NCI-H82 treated with DMSO at 0.1 percent for 48 hours (cell line): ENCODE results near the gene RGS7.
"Not testable (repeated sequence)": the region's sequence is repeated elsewhere in the genome, so short reads cannot be mapped to it uniquely, and the experiment has no call there.

Source experiments
- DNase-seq: peaks from one replicate; lab custom pipeline; 2025; ENCODE audit not compliant: unreplicated experiment; lab: John Stamatoyannopoulos, UW

Gene RGS7

DNA sequence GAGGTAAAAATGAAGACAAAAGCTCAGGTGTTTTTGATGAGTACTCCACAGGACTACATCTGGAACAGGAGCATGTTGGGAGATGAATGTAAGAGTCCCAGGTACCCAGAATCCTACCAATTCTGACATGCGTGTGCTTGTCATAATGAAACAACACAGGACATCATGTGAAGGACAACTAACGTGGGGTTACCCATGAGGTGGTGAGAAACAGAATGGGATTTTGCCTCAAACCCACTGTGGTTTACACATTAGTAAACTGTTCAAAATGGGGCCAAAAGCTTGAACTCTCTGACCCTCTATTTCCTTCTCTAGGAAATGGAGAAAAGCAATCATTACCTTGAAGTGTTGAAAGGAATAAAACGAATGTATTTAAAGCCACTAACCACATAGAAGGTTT is 266.2 kb downstream of the RGS7 start:
- no peak for DNase-seq

DNA sequence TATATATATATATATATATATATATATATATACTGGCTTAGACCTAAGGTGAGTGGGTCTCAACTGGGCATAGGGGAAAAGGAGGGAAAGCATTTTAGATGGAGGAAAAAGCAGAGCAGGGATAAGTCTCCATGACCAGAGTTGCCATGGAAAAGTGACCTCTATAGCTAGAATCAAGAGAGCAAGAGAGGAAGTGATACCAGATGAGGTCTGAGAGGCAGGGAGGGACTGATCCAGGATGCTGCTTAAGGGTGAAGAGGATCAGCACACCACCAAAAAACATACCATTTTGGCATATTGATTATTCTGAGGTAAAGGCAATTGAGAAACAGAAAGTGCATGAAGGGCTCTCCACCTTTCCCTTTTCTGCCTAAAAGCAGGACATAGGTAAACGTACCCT is 267.9 kb downstream of the RGS7 start:
- DNase-seq, result not testable (repeated sequence)

DNA sequence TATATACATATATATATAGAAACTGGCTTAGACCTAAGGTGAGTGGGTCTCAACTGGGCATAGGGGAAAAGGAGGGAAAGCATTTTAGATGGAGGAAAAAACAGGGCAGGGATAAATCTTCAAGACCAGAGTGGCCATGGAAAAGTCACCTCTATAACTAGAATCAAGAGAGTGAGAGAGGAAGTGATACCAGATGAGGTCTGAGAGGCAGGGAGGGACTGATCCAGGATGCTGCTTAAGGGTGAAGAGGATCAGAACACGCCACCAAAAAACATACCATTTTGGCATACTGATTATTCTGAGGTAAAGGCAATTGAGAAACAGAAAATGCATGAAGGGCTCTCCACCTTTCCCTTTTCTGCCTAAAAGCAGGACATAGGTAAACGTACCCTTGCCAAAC is 268.9 kb downstream of the RGS7 start:
- DNase-seq, result not testable (repeated sequence)

GRCh38 chr1:241086686-241087085 is 270.3 kb downstream of the RGS7 start:
- no peak for DNase-seq

DNA sequence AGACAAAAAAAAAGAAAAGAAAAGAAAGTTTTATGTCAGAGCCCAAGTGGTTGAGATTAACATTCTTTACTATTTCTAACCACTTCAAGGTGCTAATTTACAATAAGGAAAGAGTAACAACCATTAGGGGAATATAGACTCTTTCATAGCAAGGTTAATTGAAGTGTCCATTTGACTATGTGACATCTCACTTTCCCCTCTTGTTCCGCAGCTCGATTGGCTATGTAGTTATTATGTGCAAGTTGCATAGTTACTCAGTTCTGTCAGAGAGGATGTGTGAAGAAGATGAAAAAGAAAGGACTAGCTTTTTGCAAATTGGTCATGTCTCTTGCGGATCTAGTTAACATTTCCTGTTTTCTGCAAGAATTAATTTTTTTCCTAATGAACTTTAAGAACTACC is 273.7 kb downstream of the RGS7 start:
- DNase-seq, result no peak

GRCh38 chr1:241081473-241081872 is 275.5 kb downstream of the RGS7 start:
- no peak for DNase-seq

DNA sequence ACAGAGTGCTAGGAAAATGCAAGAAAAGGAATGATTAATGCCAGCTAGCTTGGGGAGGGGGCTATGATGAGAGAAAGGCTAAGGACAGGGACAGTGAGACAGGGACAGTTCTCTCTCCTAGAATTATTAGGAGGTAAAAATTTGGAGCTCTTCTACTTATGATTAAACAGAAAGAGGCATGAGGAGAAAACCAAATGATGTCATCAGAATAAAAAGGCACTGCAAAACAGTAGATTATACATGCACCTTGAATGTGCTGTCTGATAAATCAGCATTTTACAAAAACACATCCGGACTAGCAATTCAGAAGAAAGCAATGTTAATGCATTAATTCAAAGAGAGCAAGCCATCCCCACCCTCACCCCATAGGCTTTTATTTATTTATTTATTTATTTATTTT is 277.5 kb downstream of the RGS7 start:
- DNase-seq, result no peak

DNA sequence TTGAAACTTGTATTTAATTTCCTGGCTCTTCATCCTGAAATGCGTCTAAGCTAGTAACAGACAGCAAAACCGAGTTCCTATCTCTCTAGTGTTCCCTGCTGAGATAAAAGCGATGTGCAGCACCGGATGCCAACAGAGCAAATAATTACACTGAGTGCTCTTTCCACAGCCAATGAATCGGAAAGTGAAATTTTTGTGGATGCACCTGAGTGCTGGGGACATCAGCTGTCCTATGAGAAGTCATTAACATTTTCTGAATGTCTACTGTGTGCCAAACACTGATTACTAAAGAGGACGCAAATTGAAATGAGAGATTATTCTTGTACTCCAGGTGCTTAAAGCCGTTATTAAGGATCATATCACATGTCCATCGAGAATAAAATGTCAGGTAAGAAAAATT is 278.0 kb downstream of the RGS7 start:
- DNase-seq, result no peak

DNA sequence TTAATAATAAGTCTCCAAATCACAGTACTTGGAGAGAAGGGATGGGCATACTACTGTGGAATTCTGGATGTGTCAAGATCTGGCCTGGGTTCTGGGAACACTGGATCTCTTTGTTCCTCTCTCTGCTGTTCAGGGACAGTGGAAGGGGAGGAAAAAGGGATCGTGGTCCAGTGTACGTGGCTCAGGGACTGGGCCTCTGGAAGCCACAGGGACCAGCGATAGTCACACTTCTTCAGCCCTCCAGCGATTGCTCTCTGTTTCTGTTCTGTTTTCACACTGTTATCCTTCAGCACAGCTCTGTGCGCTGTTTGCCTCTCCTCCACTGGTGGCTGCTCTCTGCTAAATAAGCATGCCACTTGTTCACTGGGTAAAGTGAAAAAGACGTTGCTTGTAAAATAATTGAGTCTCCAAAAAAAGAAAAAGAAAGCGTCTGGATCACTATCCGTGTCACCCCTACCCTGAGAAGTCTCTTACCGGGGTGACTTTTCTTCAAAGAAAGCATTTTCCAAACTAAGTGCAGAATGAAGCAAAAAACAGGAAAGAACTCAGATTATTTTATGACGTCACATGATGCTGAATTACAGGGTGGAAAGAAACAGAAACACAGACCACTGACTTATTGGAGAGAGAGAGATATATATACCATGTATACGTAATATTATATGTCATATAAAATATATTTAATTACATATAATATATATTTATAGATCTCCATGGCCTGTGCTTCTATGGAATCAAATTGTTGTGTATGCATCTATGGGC is 279.4 kb downstream of the RGS7 start:
- no peak for DNase-seq

- no peak for DNase-seq
These were observed 282.5 kb downstream of the RGS7 start for GRCh38 chr1:241074507-241074906.

DNA sequence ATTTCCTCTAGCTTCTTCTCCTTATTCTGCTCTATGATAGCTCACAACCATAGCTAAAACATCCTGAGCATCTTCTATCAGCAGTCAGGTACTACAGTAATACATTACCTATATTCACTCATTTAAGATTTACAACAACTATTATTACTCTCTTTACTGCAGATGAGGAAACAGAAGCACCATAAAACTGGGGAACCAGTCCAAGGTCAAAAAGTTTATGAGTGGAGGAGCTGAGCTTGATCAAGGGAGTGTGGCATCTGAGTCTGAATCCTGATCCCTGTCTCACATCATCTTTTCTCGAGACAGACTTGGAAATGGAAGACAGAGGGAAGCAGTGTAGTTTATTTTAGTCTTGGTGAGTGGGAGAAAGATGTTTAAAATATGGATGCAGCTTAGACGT is 288.6 kb downstream of the RGS7 start:
- no peak for DNase-seq

- DNase-seq, result no peak
These were observed 293.7 kb downstream of the RGS7 start for GRCh38 chr1:241063276-241063675.

GRCh38 chr1:241061062-241061461 is 295.9 kb downstream of the RGS7 start:
- DNase-seq, result no peak

DNA sequence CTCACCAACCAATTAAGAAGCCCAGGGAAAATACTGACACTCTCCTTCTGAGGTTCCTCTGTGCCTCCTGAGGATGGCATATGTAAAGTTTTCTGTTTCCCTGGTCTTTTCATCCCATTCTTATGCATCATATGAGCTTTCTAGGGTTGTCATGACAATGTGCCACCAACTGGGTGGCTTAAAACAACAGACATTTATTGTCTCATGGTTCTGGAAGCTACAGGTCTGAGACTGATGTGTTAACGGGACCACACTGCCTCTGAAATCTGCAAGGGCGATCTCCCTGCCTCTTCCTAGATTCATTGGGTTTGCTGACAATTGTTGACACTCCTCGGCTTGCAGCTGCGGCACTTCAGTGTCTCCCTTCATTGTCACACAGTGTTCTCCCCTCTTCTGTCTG is 308.4 kb downstream of the RGS7 start:
- no peak for DNase-seq

GRCh38 chr1:241045659-241046058 is 311.3 kb downstream of the RGS7 start:
- no peak for DNase-seq

DNA sequence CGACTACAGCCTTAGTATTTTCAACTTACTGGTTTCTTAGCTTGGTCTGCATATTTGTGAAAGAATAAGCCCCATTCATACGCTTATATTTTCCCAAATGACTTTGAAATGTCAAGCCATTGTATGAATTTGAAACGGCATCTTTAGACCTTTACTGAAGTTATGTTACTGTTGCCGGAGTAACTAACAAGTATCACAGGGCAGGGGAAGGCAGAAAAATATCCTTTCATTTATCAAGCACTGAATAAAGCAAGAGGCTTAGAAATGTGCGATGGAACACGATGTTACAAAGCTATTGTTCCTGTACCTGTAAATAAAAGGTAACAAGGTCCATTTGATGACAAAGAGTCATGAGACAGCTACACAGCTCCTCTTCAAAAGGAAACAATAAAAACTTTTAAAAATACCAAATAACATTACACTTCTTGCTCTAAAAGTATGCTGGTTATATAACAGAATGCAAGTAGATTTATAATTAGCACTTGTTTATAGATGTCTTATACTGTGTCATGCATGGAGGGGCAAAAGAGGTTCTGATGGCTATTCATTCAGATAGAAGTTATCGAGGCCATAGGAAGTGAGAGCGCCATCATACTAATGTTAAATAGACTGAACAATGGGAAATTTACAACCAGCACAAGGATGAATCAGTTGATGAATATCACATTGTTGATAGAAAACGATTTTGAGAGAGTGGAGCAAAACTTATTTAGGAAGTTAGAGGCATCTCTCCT is 322.6 kb downstream of the RGS7 start:
- no peak for DNase-seq

DNA sequence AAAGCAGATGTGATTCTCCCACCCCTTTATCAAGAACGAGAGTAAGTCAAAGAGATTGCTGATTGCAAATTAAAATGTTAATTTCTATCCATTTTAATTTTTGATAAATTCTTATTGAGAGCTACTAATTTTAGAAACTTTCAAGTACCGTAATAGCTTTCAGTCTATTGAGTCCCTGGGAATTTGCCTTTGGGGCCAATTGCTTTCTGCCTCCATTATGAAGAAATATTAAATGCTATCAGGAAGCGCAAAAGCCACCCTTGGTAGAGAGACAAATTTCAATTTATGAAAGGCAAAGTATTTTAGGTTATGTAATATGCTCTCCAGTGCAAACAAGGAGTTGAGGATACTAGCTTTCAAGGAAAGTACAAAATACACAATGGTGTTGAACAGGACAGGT is 332.2 kb downstream of the RGS7 start:
- no peak for DNase-seq

GRCh38 chr1:241022366-241022765 is 334.6 kb downstream of the RGS7 start:
- no peak for DNase-seq

- DNase-seq, result no peak
These were observed 335.9 kb downstream of the RGS7 start for GRCh38 chr1:241020851-241021697.

- no peak for DNase-seq
These were observed 344.2 kb downstream of the RGS7 start for GRCh38 chr1:241012708-241013340.

- DNase-seq, result no peak
These were observed 349.3 kb downstream of the RGS7 start for GRCh38 chr1:241007668-241008067.
